KBM-7 (cell line): ENCODE measurements around the gene PCDH20.
"Not testable (repeated sequence)": the region's sequence is repeated elsewhere in the genome, so short reads cannot be mapped to it uniquely, and the experiment has no call there.

ENCODE experiments used
- DNase-seq: peaks from one replicate; pipeline ENCODE4 v3.0.0-alpha.2; 2015
- in situ Hi-C: fragments of 300-500 bp; cut with MboI; formaldehyde crosslinking; loops from 2 replicates; pipeline ENCODE4 v1.14.3; 2020; ENCODE audit warnings: low sequenced_read_pairs, low pct_unique_long_range_greater_than_20kb, mixed read lengths

PCDH20 gene

GRCh38 chr13:61364690-61365089 is 51.0 kb downstream of the PCDH20 start:
- in situ Hi-C loops, DNase-seq: not testable (repeated sequence)

- no peak for DNase-seq
- in situ Hi-C loops, result no loop called here
Observed at GRCh38 chr13:61362522-61362921, 53.1 kb downstream of the PCDH20 start.
